ENCODE results near the gene RCE1.

Gene RCE1

GRCh38 chr11:66863428-66864125 is 20.3 kb downstream of the RCE1 start:
- H3K27me3 ChIP-seq (replicated peaks; ENCODE audit: control insufficient read depth, insufficient read depth, low read length, poor library complexity, severe bottlenecking) = no peaks in the 10 kb centered on the region

DNA sequence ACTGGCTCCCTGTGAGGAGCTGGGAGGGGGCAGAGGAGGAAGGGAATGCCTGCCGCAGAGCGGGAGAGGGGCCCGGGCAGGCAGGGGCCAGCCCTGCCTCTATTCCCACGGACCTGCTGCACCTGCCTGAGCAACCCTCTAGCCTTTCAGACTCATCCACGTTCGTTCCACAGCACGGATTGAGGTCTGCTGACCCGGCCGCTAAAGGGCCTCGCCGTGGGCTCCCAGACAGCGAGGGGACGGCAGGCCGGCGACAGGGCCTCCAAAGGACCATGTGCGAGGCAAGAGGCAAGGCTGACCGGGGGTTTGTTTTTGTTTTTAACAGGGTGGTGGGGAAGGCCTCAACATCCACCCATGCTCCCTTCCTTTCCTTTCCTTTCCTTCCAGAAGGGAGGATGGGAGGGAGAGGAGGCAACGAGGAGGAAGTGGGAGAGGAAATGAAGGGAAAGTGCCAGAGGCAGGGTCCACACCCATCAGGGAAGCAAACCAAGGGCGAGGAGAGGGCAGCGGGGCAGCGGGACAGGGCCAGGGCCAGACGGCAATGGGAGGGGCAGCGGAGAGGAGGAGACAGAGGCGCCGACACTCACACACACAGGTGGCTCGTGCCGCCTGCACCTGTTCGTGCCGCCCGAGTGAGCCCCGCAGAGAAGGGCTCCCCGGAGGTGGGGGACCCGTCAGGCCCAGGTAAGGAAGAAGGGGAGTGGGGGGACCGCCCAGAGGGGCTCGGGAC is 21.1 kb downstream of the RCE1 start:
- no peak overlapping the region for H3K27ac ChIP-seq (ENCODE audit: insufficient read depth, low read length, poor library complexity, severe bottlenecking)
- H3K36me3 ChIP-seq (ENCODE audit: control insufficient read depth, insufficient read depth, low read length) = no peaks in the 10 kb centered on the region
- no peaks in the 10 kb centered on the region for H3K9me3 ChIP-seq (ENCODE audit: control insufficient read depth, low read length)
- H3K27me3 ChIP-seq (replicated peaks; ENCODE audit: control insufficient read depth, insufficient read depth, low read length, poor library complexity, severe bottlenecking) = no peaks in the 10 kb centered on the region
- DNase-seq = no peak
- H3K4me1 ChIP-seq (ENCODE audit: control insufficient read depth, insufficient read depth, low read length, poor library complexity, severe bottlenecking) = peaks cover 5% of the 10 kb centered on the region
- H3K4me3 ChIP-seq (ENCODE audit: insufficient read depth, low read depth, low read length, poor library complexity, severe bottlenecking) = no peak overlapping the region

More at GRCh38 chr11:66863428-66864125, 20.3 kb downstream of the RCE1 start:
- DNase-seq = no peak
- Histone ChIP-seq H3K4me3 (ENCODE audit: insufficient read depth, low read depth, low read length, poor library complexity, severe bottlenecking) (no peak overlapping the region), H3K36me3 (ENCODE audit: control insufficient read depth, insufficient read depth, low read length) (no peaks in the 10 kb centered on the region), H3K27ac (ENCODE audit: insufficient read depth, low read length, poor library complexity, severe bottlenecking) (no peak overlapping the region), H3K9me3 (ENCODE audit: control insufficient read depth, low read length) (no peaks in the 10 kb centered on the region), H3K4me1 (ENCODE audit: control insufficient read depth, insufficient read depth, low read length, poor library complexity, severe bottlenecking) (peaks cover 1% of the 10 kb centered on the region)

DNA sequence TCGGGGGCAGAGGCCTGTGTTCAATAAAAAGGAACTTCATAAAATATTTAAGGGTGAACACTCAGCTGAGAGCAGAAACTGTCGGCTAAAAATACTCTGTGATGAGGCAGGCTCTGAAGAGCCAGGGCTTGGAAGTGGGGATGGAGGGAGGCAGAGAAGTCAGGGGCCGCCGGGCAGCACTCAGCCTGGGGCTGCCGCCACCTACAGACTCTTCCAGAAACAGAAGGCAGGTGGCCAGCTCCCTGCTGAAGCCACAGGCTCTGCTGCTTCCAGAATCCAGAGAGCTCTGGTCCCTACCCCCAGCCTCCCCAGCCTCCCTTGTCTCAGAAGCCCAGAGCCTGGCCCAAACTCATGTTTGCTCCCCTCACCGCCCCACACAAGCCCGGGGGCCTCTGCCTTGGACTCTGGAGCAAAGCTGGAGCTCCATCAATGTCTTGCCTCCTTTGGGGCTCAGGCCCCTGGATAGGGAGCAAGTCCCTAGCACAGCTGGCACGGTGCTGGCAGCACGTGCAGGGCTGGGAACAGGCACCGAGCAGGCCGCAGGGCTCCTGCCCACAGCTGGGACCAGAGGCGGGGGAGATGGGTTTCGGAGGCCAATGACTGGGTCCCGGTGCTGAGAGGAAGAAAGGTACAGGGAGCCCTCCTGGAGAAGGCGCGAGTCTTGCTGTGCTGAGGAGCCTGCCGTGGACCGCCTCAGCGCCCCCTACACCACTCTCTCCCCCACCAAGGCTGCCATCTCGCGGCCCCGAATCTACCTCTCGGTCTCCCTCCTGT is 21.9 kb downstream of the RCE1 start:
- no peak for DNase-seq
- Histone ChIP-seq H3K4me1 (ENCODE audit: control insufficient read depth, insufficient read depth, low read length, poor library complexity, severe bottlenecking) (peaks cover 5% of the 10 kb centered on the region), H3K9me3 (ENCODE audit: control insufficient read depth, low read length) (no peaks in the 10 kb centered on the region), H3K27me3 (replicated peaks; ENCODE audit: control insufficient read depth, insufficient read depth, low read length, poor library complexity, severe bottlenecking) (no peaks in the 10 kb centered on the region), H3K27ac (ENCODE audit: insufficient read depth, low read length, poor library complexity, severe bottlenecking) (no peak overlapping the region), H3K4me3 (ENCODE audit: insufficient read depth, low read depth, low read length, poor library complexity, severe bottlenecking) (no peak overlapping the region), H3K36me3 (ENCODE audit: control insufficient read depth, insufficient read depth, low read length) (no peaks in the 10 kb centered on the region)

DNA sequence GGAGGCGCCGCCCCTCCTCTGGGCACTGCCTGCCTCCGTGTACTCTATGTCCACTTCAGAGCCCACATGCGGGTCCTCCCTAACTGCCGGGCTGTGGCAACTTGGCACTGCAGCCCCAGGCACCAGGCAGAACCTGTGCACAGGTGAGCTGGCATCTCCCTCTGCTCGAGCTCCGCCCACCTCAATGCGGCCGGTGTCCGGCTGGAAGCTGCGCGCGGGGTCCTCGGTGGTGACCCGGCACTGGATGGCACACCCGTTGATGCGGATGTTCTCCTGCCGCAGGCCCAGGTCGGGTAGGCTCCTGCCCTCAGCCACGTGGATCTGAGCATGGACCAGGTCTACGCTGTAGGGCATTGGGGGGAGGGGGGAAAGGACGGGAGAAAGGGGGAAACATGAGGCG is 22.8 kb downstream of the RCE1 start:
- Histone ChIP-seq H3K27me3 (replicated peaks; ENCODE audit: control insufficient read depth, insufficient read depth, low read length, poor library complexity, severe bottlenecking) (no peaks in the 10 kb centered on the region), H3K4me1 (ENCODE audit: control insufficient read depth, insufficient read depth, low read length, poor library complexity, severe bottlenecking) (peaks cover 5% of the 10 kb centered on the region), H3K4me3 (ENCODE audit: insufficient read depth, low read depth, low read length, poor library complexity, severe bottlenecking) (no peak overlapping the region), H3K36me3 (ENCODE audit: control insufficient read depth, insufficient read depth, low read length) (no peaks in the 10 kb centered on the region), H3K27ac (ENCODE audit: insufficient read depth, low read length, poor library complexity, severe bottlenecking) (no peak overlapping the region), H3K9me3 (ENCODE audit: control insufficient read depth, low read length) (no peaks in the 10 kb centered on the region)
- no peak for DNase-seq

DNA sequence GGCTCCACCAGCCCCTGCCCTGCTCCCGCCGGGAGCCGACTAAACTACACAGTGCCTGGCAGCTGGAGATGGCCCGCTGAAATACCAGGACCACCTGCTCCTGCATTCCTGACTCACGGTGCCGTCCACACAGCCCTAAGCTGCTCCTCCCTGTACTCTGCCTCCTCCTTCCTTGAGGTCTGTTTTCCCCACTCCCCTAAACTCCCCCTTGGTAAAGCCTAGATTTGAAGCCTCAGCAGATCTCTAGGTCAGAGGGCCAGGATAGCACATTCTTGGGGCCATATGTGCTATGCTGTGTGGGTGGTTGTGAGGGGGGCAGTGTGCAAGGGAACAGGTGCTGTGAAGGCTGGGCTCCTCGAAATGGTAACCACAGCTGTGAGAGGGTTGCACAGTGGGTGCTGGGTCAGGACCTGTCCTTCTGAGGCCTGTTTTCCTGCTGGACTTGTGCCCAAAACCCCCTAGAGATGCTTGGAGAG is 23.3 kb downstream of the RCE1 start:
- Histone ChIP-seq H3K4me1 (ENCODE audit: control insufficient read depth, insufficient read depth, low read length, poor library complexity, severe bottlenecking) (peaks cover 5% of the 10 kb centered on the region), H3K36me3 (ENCODE audit: control insufficient read depth, insufficient read depth, low read length) (no peaks in the 10 kb centered on the region), H3K9me3 (ENCODE audit: control insufficient read depth, low read length) (no peaks in the 10 kb centered on the region), H3K27ac (ENCODE audit: insufficient read depth, low read length, poor library complexity, severe bottlenecking) (no peak overlapping the region), H3K4me3 (ENCODE audit: insufficient read depth, low read depth, low read length, poor library complexity, severe bottlenecking) (no peak overlapping the region), H3K27me3 (replicated peaks; ENCODE audit: control insufficient read depth, insufficient read depth, low read length, poor library complexity, severe bottlenecking) (no peaks in the 10 kb centered on the region)
- no peak for DNase-seq

DNA sequence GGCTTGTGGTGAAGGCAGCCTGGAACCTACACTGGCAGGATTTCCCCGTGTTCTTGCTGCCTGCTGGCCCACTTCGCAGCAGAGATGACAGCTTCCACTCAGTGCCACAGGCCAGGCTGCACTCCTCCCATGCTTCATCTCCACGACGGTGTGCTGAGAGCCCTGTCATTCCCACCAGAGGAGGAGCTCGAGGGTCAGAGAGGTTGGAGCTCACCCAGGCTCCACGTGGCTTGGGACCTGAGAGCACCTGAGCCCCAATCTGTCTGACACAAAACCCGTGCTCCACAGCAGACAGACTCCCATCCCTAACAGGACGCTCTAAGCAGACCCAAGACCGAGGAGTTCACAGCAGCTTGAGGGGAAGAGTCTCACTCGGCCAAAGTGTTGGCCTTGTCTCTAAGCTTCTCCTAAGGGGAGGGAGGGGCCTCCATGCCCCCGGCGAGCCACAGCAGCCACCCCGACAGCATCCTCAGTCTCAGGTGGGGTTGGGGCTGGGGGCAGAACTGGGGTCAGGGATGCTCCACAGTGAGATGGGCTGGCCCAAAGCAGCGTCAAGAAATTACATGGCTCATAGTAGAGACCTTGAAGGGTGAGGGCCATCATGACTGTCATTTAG is 24.3 kb downstream of the RCE1 start:
- H3K27ac ChIP-seq (ENCODE audit: insufficient read depth, low read length, poor library complexity, severe bottlenecking) = no peak overlapping the region
- no peaks in the 10 kb centered on the region for H3K36me3 ChIP-seq (ENCODE audit: control insufficient read depth, insufficient read depth, low read length)
- no peaks in the 10 kb centered on the region for H3K9me3 ChIP-seq (ENCODE audit: control insufficient read depth, low read length)
- H3K27me3 ChIP-seq (replicated peaks; ENCODE audit: control insufficient read depth, insufficient read depth, low read length, poor library complexity, severe bottlenecking) = no peaks in the 10 kb centered on the region
- no peak overlapping the region for H3K4me3 ChIP-seq (ENCODE audit: insufficient read depth, low read depth, low read length, poor library complexity, severe bottlenecking)
- H3K4me1 ChIP-seq (ENCODE audit: control insufficient read depth, insufficient read depth, low read length, poor library complexity, severe bottlenecking) = peaks cover 5% of the 10 kb centered on the region
- DNase-seq = no peak

- Histone ChIP-seq H3K4me1 (ENCODE audit: control insufficient read depth, insufficient read depth, low read length, poor library complexity, severe bottlenecking) (peaks cover 5% of the 10 kb centered on the region), H3K27me3 (replicated peaks; ENCODE audit: control insufficient read depth, insufficient read depth, low read length, poor library complexity, severe bottlenecking) (no peaks in the 10 kb centered on the region), H3K27ac (ENCODE audit: insufficient read depth, low read length, poor library complexity, severe bottlenecking) (no peak overlapping the region), H3K36me3 (ENCODE audit: control insufficient read depth, insufficient read depth, low read length) (no peaks in the 10 kb centered on the region), H3K9me3 (ENCODE audit: control insufficient read depth, low read length) (no peaks in the 10 kb centered on the region), H3K4me3 (ENCODE audit: insufficient read depth, low read depth, low read length, poor library complexity, severe bottlenecking) (no peak overlapping the region)
- no peak for DNase-seq
These were observed 25.0 kb downstream of the RCE1 start for GRCh38 chr11:66868082-66868725.

DNA sequence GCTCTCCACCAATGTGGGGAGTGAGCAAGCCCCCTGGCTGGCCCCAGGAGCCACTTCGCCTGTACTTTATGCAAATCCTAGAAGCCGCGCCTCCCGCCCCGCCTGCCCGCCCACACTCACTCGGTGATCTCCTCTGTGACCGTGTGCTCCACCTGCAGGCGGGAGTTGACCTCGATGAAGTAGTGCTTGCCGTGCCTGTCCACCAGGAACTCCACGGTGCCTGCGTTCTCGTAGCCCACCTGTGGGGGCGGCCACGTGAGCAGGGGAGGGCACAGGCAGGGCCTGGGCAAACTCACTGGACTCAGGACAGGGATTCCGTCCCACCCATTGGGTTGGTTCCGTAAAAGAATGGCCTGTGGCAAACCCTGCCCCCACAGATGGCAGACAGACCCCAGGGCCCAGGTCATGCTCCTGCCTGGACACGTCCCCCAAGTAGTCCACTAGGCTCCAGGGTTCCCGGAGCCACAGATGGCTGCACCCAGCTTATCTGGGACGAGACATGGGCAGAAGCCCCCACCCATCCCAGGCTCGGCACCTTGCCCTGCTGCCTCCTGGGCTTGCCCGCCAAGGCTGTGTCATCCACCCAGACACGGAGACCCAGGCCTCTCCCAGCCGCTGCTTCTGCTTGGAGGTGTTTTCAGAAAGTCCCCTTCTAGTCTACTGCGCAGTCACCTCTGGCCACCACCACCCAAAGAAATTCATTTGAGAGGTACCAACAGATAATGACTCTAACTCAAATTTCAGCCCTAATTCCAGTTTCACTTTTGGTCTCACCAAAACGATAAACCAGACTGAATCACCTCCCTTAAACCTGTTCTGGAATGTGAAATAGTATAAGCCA is 25.7 kb downstream of the RCE1 start:
- Histone ChIP-seq H3K4me1 (ENCODE audit: control insufficient read depth, insufficient read depth, low read length, poor library complexity, severe bottlenecking) (peaks cover 5% of the 10 kb centered on the region), H3K4me3 (ENCODE audit: insufficient read depth, low read depth, low read length, poor library complexity, severe bottlenecking) (no peak overlapping the region), H3K36me3 (ENCODE audit: control insufficient read depth, insufficient read depth, low read length) (no peaks in the 10 kb centered on the region), H3K9me3 (ENCODE audit: control insufficient read depth, low read length) (no peaks in the 10 kb centered on the region), H3K27me3 (replicated peaks; ENCODE audit: control insufficient read depth, insufficient read depth, low read length, poor library complexity, severe bottlenecking) (no peaks in the 10 kb centered on the region), H3K27ac (ENCODE audit: insufficient read depth, low read length, poor library complexity, severe bottlenecking) (no peak overlapping the region)
- DNase-seq = peak; percentile 50 to 63 (median 55)

GRCh38 chr11:66869567-66869870 is 26.3 kb downstream of the RCE1 start:
- H3K36me3 ChIP-seq (ENCODE audit: control insufficient read depth, insufficient read depth, low read length) = no peaks in the 10 kb centered on the region

More at GRCh38 chr11:66869567-66869870, 26.3 kb downstream of the RCE1 start:
- Histone ChIP-seq H3K4me3 (ENCODE audit: insufficient read depth, low read depth, low read length, poor library complexity, severe bottlenecking) (no peak overlapping the region), H3K27ac (ENCODE audit: insufficient read depth, low read length, poor library complexity, severe bottlenecking) (no peak overlapping the region), H3K9me3 (ENCODE audit: control insufficient read depth, low read length) (no peaks in the 10 kb centered on the region), H3K27me3 (replicated peaks; ENCODE audit: control insufficient read depth, insufficient read depth, low read length, poor library complexity, severe bottlenecking) (no peaks in the 10 kb centered on the region), H3K4me1 (ENCODE audit: control insufficient read depth, insufficient read depth, low read length, poor library complexity, severe bottlenecking) (peaks cover 5% of the 10 kb centered on the region)
- no peak for DNase-seq
